Smooth muscle cell (in vitro differentiated cells): ENCODE results near the gene PGC. TPM values are rescaled to one million over a fixed set of nuclear protein-coding genes. Genes with fewer than 3 reads are reported as not detected.

Experiments used
- DNase-seq: peaks from one replicate; lab custom pipeline; 2025; ENCODE audit not compliant: unreplicated experiment; lab: John Stamatoyannopoulos, UW
- H2AFZ ChIP-seq: fragments of 200-600 bp; sonication (generic); 2 replicates; pipeline ENCODE4 v1.6.0; 2016; ENCODE audit warnings: antibody characterized with exemption, low read depth, mild to moderate bottlenecking
- H3F3A ChIP-seq: fragments of 200-600 bp; sonication (generic); 2 replicates; pipeline ENCODE4 v1.6.0; 2017; ENCODE audit warnings: antibody characterized with exemption, low read depth
- H3K27ac ChIP-seq: fragments of 200-600 bp; sonication (generic); 2 replicates; pipeline ENCODE4 v1.5.1; 2016; ENCODE audit warnings: low read depth, mild to moderate bottlenecking
- H3K27me3 ChIP-seq: fragments of 200-600 bp; sonication (generic); 2 replicates; pipeline ENCODE4 v1.6.1; 2016; ENCODE audit warnings: low read depth, mild to moderate bottlenecking
- H3K36me3 ChIP-seq: fragments of 200-600 bp; sonication (generic); 2 replicates; pipeline ENCODE4 v1.5.1; 2016; ENCODE audit warnings: low read depth
- H3K4me1 ChIP-seq: fragments of 200-600 bp; sonication (generic); 2 replicates; pipeline ENCODE4 v1.5.1; 2016; ENCODE audit warnings: low read depth
- H3K4me2 ChIP-seq: fragments of 200-600 bp; sonication (generic); 2 replicates; pipeline ENCODE4 v1.6.0; 2016; ENCODE audit warnings: mild to moderate bottlenecking
- H3K4me3 ChIP-seq: fragments of 200-600 bp; sonication (generic); 2 replicates; pipeline ENCODE4 v1.5.1; 2016; ENCODE audit warnings: mild to moderate bottlenecking
- H3K79me2 ChIP-seq: fragments of 200-600 bp; sonication (generic); 2 replicates; pipeline ENCODE4 v1.6.0; 2016; ENCODE audit warnings: low read depth, mild to moderate bottlenecking
- H3K9ac ChIP-seq: fragments of 200-600 bp; sonication (generic); 2 replicates; pipeline ENCODE4 v1.6.0; 2016; ENCODE audit warnings: low read depth
- H3K9me3 ChIP-seq: fragments of 200-600 bp; sonication (generic); replicated peaks from 2 replicates; pipeline ENCODE4 v1.5.1; 2016; ENCODE audit warnings: low read depth
- H4K20me1 ChIP-seq: fragments of 200-600 bp; sonication (generic); 2 replicates; pipeline ENCODE4 v1.6.0; 2016; ENCODE audit warnings: low read depth
- CTCF ChIP-seq: fragments of 200-600 bp; sonication (generic); IDR thresholded peaks from 2 replicates; pipeline ENCODE4 v1.5.1; 2017; ENCODE audit warnings: borderline replicate concordance, mild to moderate bottlenecking, antibody characterized with exemption; ENCODE audit not compliant: insufficient read depth, poor library complexity, severe bottlenecking
- WGBS: methylation state at CpG from one replicate; pipeline ENCODE4 v1.1.7; 2016; ENCODE audit warnings: low lambda C conversion rate; 5-methylcytosine and 5-hydroxymethylcytosine counted together
- polyA plus RNA-seq: library from polyadenylated mRNA; unstranded; fragments of >200 nt; fragmentation: Nextera tagmentation; extraction: Ambion mirVana; gene quantifications from 2 replicates; pipeline ENCODE4 v1.2.1, GENCODE V29; 2016
- total RNA-seq: library from RNA; depleted of rRNA; stranded (reverse); fragments of >200 nt; gene quantifications from 2 replicates; pipeline ENCODE4 v1.2.3, GENCODE V29; 2014

The PGC gene
- total and polyA plus RNA-seq, 2 experiments from 2014 or later: not detected

- no peak for DNase-seq
- no peak for TF ChIP-seq CTCF
- Histone ChIP-seq H3K27me3 (peaks cover 8% of the 10 kb centered on the region), H3K4me1 (no peaks in the 10 kb centered on the region), H3K9ac (no peak overlapping the region), H3K9me3 (no peaks in the 10 kb centered on the region), H3K4me3 (no peak overlapping the region), H3K79me2 (no peaks in the 10 kb centered on the region), H3K27ac (no peak overlapping the region), H3K4me2 (no peak overlapping the region), H2AFZ (no peak overlapping the region), H4K20me1 (no peaks in the 10 kb centered on the region), H3F3A (no peaks in the 10 kb centered on the region), H3K36me3 (no peaks in the 10 kb centered on the region)
- 71% methylated on average over 8 of the region's 8 CpGs for WGBS
These were observed 10.9 kb upstream of the PGC start for GRCh38 chr6:41757931-41758640.

DNA sequence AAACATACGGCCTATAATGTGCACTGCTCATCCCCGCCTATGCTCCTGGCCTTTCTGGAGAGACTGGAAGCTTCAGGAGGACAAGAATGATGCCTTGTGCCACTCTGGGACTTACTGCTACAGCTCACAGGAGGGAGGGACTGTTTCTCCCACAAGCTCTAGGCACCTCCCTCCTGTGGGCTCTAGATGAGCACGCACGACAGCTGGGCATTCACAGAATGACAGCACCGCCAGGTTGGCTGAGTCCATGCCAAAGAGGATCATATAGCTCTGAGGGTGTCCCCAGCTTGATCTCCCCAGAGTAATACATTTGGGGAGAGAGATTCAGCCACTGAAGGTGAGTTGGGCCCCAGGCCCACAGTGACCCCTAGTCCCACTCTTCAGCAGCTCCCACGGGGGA, 10.1 kb upstream of the PGC start:
- no peaks in the 10 kb centered on the region for H3K79me2 ChIP-seq
- no peaks in the 10 kb centered on the region for H3K4me1 ChIP-seq
- WGBS: 95% methylated on average over 6 of the region's 6 CpGs
- H3F3A ChIP-seq: no peaks in the 10 kb centered on the region
- H3K27me3 ChIP-seq: peaks cover 8% of the 10 kb centered on the region
- no peak overlapping the region for H2AFZ ChIP-seq
- no peak for DNase-seq
- no peaks in the 10 kb centered on the region for H3K9me3 ChIP-seq
- no peak overlapping the region for H3K27ac ChIP-seq
- H3K4me3 ChIP-seq: no peak overlapping the region
- H4K20me1 ChIP-seq: no peaks in the 10 kb centered on the region
- no peak overlapping the region for H3K9ac ChIP-seq
- no peaks in the 10 kb centered on the region for H3K36me3 ChIP-seq
- no peak for TF ChIP-seq CTCF
- H3K4me2 ChIP-seq: no peak overlapping the region

DNA sequence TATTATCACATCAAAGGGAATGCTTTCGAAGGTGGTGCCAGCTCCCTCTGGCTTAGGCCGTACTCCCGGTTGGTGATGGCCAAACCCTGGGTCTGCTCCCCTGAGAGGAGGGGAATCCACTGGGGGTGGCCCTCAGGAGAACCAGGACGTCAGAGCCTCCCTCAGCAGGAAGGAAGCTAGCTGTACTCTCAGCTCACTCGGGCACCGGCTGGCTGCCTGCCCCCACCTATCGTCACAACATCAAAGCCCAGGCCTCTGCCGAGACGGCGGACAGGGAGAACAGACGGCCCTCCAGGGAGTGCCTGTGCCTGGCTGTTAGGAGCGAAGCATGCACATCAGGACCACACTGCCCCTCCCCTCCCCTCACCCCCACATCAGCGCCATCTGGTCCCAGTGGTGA, 9.2 kb upstream of the PGC start:
- no peak overlapping the region for H3K4me3 ChIP-seq
- no peak for DNase-seq
- no peaks in the 10 kb centered on the region for H3K4me1 ChIP-seq
- no peaks in the 10 kb centered on the region for H4K20me1 ChIP-seq
- no peak for TF ChIP-seq CTCF
- H3F3A ChIP-seq: no peaks in the 10 kb centered on the region
- H2AFZ ChIP-seq: no peak overlapping the region
- H3K27me3 ChIP-seq: peaks cover 8% of the 10 kb centered on the region
- H3K79me2 ChIP-seq: no peaks in the 10 kb centered on the region
- WGBS: 85% methylated on average over 13 of the region's 13 CpGs
- H3K9me3 ChIP-seq: no peaks in the 10 kb centered on the region
- H3K4me2 ChIP-seq: no peak overlapping the region
- no peaks in the 10 kb centered on the region for H3K36me3 ChIP-seq
- H3K9ac ChIP-seq: no peak overlapping the region
- H3K27ac ChIP-seq: no peak overlapping the region

DNA sequence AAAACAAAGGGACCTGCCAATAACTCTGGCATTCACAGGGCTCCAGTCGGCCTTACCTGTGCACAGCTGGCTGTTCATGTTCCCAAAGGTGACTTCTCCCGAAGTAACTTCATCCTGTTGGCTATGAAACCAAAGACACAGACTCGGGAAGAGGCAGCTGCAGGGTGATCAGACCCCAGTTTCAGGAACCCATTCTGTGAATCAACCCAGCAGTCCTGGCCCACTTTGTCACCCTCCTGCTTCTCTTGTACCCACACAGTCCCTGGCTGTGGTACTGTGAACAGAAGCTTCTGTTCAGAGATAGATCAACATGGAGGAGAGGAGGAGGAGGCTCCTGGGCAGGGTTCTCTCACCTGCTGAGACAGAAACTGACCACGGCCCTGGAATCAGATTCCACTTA, 8.7 kb upstream of the PGC start:
- Histone ChIP-seq H3K36me3 (no peaks in the 10 kb centered on the region), H3K27me3 (peaks cover 8% of the 10 kb centered on the region), H3K79me2 (no peaks in the 10 kb centered on the region), H3K4me1 (no peaks in the 10 kb centered on the region), H2AFZ (no peak overlapping the region), H4K20me1 (no peaks in the 10 kb centered on the region), H3F3A (no peaks in the 10 kb centered on the region), H3K9ac (no peak overlapping the region), H3K4me2 (no peak overlapping the region), H3K9me3 (no peaks in the 10 kb centered on the region), H3K27ac (no peak overlapping the region), H3K4me3 (no peak overlapping the region)
- DNase-seq: no peak
- TF ChIP-seq CTCF: no peak
- 81% methylated on average over 4 of the region's 4 CpGs for WGBS
